OCI-LY7 (cell line): ENCODE data around the gene CPSF3.

Experiments used
- CTCF ChIP-seq: fragments of 200-600 bp; sonication (generic); conservative IDR thresholded peaks from 2 replicates; pipeline ENCODE4 v1.5.1; 2014; ENCODE audit warnings: mild to moderate bottlenecking, antibody characterized with exemption, low read length, moderate library complexity, mixed read lengths
- EZH2phosphoT487 ChIP-seq: fragments of 200-600 bp; sonication (generic); IDR thresholded peaks from 2 replicates; pipeline ENCODE4 v1.6.1; 2018; ENCODE audit warnings: low read depth, borderline replicate concordance, mild to moderate bottlenecking, mixed run types, antibody characterized with exemption, low read length, moderate library complexity, mixed read lengths

GRCh38 chr2:9483107-9483506 is 59.7 kb downstream of the CPSF3 start:
- TF ChIP-seq CTCF = no peak
- no peak for TF ChIP-seq EZH2phosphoT487
